Astrocyte (in vitro differentiated cells and primary cell): Measurements from ENCODE around the gene SGO1. TPM values are rescaled to one million over a fixed set of nuclear protein-coding genes. Genes with fewer than 3 reads are reported as not detected.

Experiments
- DNase-seq: peaks from one replicate; pipeline ENCODE4 v3.0.0-alpha.2; 2010; ENCODE audit warnings: low read depth
- FAIRE-seq: peaks from 2 replicates; lab custom pipeline; 2011; peaks lifted over from hg19 to GRCh38; lab: Jason Lieb, UNC
- H2AFZ ChIP-seq: 2 replicates; pipeline ENCODE4 v1.6.0; 2012; ENCODE audit warnings: low read depth, low read length, inconsistent platforms
- H3K27ac ChIP-seq: 2 replicates; pipeline ENCODE4 v1.5.1; 2011; ENCODE audit warnings: low read depth, low read length, inconsistent platforms
- H3K27me3 ChIP-seq: 2 replicates; pipeline ENCODE4 v1.6.0; 2011; ENCODE audit warnings: low read length, inconsistent platforms; ENCODE audit not compliant: insufficient read depth
- H3K36me3 ChIP-seq: 2 replicates; pipeline ENCODE4 v1.5.1; 2011; ENCODE audit warnings: low read length, inconsistent platforms; ENCODE audit not compliant: insufficient read depth
- H3K4me1 ChIP-seq: 2 replicates; pipeline ENCODE4 v1.5.1; 2011; ENCODE audit warnings: low read length, inconsistent platforms; ENCODE audit not compliant: insufficient read depth
- H3K4me2 ChIP-seq: 2 replicates; pipeline ENCODE4 v1.6.0; 2012; ENCODE audit warnings: low read length, inconsistent platforms
- H3K4me3 ChIP-seq: 2 replicates; pipeline ENCODE4 v1.5.1; 2011; ENCODE audit warnings: low read depth, mild to moderate bottlenecking, low read length, inconsistent platforms; ENCODE audit not compliant: insufficient read depth
- H3K79me2 ChIP-seq: 2 replicates; pipeline ENCODE4 v1.6.0; 2012; ENCODE audit warnings: mild to moderate bottlenecking, low read length, inconsistent platforms; ENCODE audit not compliant: insufficient read depth
- H3K9ac ChIP-seq: 2 replicates; pipeline ENCODE4 v1.6.0; 2012; ENCODE audit warnings: mild to moderate bottlenecking, low read length, inconsistent platforms
- H3K9me3 ChIP-seq: 2 replicates; pipeline ENCODE4 v1.5.1; 2012; ENCODE audit warnings: low read depth, mild to moderate bottlenecking, low read length, inconsistent platforms; ENCODE audit not compliant: insufficient read depth
- H4K20me1 ChIP-seq: 2 replicates; pipeline ENCODE4 v1.6.0; 2012; ENCODE audit warnings: low read length, inconsistent platforms; ENCODE audit not compliant: insufficient read depth
- H3K27ac Mint-ChIP-seq: one replicate; pipeline ENCODE4 v1.8.0; 2021; ENCODE audit warnings: mild to moderate bottlenecking, mixed read lengths; ENCODE audit not compliant: unreplicated experiment
- H3K27me3 Mint-ChIP-seq: one replicate; pipeline ENCODE4 v1.8.0; 2021; ENCODE audit warnings: low read depth, mixed read lengths; ENCODE audit not compliant: unreplicated experiment
- H3K36me3 Mint-ChIP-seq: one replicate; pipeline ENCODE4 v1.8.0; 2021; ENCODE audit warnings: low read depth, mixed read lengths; ENCODE audit not compliant: unreplicated experiment
- H3K4me1 Mint-ChIP-seq: one replicate; pipeline ENCODE4 v1.8.0; 2021; ENCODE audit warnings: low read depth, mixed read lengths; ENCODE audit not compliant: unreplicated experiment
- H3K4me3 Mint-ChIP-seq: one replicate; pipeline ENCODE4 v1.8.0; 2021; ENCODE audit warnings: mild to moderate bottlenecking, moderate library complexity, mixed read lengths; ENCODE audit not compliant: unreplicated experiment
- H3K9me3 Mint-ChIP-seq: one replicate; pipeline ENCODE4 v1.8.0; 2021; ENCODE audit warnings: mild to moderate bottlenecking, mixed read lengths; ENCODE audit not compliant: unreplicated experiment
- EZH2 ChIP-seq: IDR thresholded peaks from 2 replicates; pipeline ENCODE4 v1.6.1; 2012; ENCODE audit warnings: mild to moderate bottlenecking, low read length, inconsistent platforms; ENCODE audit not compliant: insufficient read depth
- total RNA-seq: library from RNA; stranded (reverse); gene quantifications from 2 replicates; pipeline ENCODE4 v1.2.1, GENCODE V29; 2021
- TF ChIP-seq, protein P1 (sequence below): IDR thresholded peaks from 2 replicates; pipeline ENCODE4 v1.5.1; 2011; ENCODE audit warnings: low read depth, mild to moderate bottlenecking, inconsistent platforms, low read length, moderate library complexity; ENCODE audit not compliant: insufficient read depth

Gene SGO1
- total RNA-seq, 1 donor from 2014 or later, result 3.0 TPM

DNA sequence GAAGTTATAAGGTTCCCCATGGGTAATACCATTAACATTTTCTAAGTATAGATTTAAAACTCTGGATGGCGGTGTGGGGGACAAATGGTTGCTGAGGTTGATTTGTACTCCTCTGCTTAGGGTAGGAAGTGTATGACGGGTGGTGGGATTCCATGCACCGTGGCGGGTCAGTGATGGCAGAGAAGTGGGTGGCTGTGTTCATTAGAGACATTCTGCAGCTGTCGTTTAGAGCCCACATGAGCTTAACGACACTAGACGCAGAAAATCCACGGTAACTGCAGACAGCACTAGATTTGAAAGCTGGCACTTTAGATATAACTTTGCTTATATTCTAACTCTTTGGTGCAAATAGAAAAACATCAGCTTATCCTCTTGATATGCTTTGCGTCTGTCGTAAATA is 37.5 kb downstream of the SGO1 start:
- no peaks in the 10 kb centered on the region for H3K36me3 ChIP-seq
- no peak for TF ChIP-seq EZH2
- TF ChIP-seq, protein P1, sequence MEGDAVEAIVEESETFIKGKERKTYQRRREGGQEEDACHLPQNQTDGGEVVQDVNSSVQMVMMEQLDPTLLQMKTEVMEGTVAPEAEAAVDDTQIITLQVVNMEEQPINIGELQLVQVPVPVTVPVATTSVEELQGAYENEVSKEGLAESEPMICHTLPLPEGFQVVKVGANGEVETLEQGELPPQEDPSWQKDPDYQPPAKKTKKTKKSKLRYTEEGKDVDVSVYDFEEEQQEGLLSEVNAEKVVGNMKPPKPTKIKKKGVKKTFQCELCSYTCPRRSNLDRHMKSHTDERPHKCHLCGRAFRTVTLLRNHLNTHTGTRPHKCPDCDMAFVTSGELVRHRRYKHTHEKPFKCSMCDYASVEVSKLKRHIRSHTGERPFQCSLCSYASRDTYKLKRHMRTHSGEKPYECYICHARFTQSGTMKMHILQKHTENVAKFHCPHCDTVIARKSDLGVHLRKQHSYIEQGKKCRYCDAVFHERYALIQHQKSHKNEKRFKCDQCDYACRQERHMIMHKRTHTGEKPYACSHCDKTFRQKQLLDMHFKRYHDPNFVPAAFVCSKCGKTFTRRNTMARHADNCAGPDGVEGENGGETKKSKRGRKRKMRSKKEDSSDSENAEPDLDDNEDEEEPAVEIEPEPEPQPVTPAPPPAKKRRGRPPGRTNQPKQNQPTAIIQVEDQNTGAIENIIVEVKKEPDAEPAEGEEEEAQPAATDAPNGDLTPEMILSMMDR, result no peak
- H3K4me3 ChIP-seq, result no peak overlapping the region
- no peak overlapping the region for H3K9ac ChIP-seq
- Mint-ChIP-seq H3K4me1 (no peaks in the 10 kb centered on the region), H3K36me3 (no peaks in the 10 kb centered on the region), H3K27me3 (no peaks in the 10 kb centered on the region), H3K4me3 (no peak overlapping the region), H3K27ac (no peak overlapping the region), H3K9me3 (no peaks in the 10 kb centered on the region)
- DNase-seq (no peak), FAIRE-seq (no peak)
- no peak overlapping the region for H3K4me2 ChIP-seq
- H4K20me1 ChIP-seq, result no peaks in the 10 kb centered on the region
- no peaks in the 10 kb centered on the region for H3K9me3 ChIP-seq
- H3K27ac ChIP-seq, result no peak overlapping the region
- no peaks in the 10 kb centered on the region for H3K27me3 ChIP-seq
- H2AFZ ChIP-seq, result no peak overlapping the region
- no peaks in the 10 kb centered on the region for H3K79me2 ChIP-seq
- H3K4me1 ChIP-seq, result no peaks in the 10 kb centered on the region

DNA sequence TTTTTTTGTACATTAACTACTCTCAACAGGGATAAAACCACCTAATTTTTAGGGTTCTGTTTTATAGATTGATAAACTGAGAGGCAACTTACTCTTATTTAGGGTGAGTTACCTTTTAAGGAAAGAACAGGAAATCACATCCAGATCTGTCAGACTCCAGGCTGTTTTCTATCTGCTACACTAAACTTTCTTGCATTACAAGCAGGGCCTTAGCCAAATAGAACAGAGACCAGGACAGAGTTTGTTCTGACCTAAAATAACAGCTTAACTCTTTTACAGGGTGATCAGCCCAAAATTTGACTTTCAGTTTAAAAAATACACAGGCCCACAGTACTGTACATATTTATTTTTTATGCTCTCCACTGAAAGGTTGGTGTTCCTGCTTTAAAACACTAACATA is 38.6 kb downstream of the SGO1 start:
- Mint-ChIP-seq H3K27me3 (no peaks in the 10 kb centered on the region), H3K9me3 (no peaks in the 10 kb centered on the region), H3K4me1 (no peaks in the 10 kb centered on the region), H3K36me3 (no peaks in the 10 kb centered on the region), H3K27ac (no peak overlapping the region), H3K4me3 (no peak overlapping the region)
- Histone ChIP-seq H3K27me3 (no peaks in the 10 kb centered on the region), H4K20me1 (no peaks in the 10 kb centered on the region), H2AFZ (no peak overlapping the region), H3K4me3 (no peak overlapping the region), H3K36me3 (no peaks in the 10 kb centered on the region), H3K9ac (no peak overlapping the region), H3K9me3 (no peaks in the 10 kb centered on the region), H3K27ac (no peak overlapping the region), H3K4me2 (no peak overlapping the region), H3K4me1 (no peaks in the 10 kb centered on the region), H3K79me2 (no peaks in the 10 kb centered on the region)
- TF ChIP-seq, protein P1, result no peak
- no peak for TF ChIP-seq EZH2
- DNase-seq (no peak), FAIRE-seq (no peak)

DNA sequence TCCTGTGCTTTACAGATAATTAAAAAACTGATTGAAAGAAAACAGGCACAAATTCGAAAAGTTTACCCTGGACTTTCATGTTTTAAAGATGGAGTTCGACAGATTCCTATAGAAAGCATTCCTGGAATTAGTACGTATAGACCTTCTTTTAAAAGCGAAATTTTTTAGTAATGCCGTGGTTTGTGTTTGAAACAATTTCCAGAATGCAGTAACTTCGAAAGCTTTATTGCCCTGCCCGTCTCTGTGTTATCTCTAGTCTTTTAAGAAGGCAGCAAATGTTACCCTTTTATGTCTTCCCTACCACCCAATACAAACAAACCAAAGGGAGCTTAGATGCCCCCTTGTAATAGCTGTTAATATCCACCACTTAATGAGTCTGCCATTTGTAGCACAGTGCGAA is 39.7 kb downstream of the SGO1 start:
- Mint-ChIP-seq H3K4me3 (no peak overlapping the region), H3K36me3 (no peaks in the 10 kb centered on the region), H3K4me1 (peaks cover 6% of the 10 kb centered on the region), H3K9me3 (no peaks in the 10 kb centered on the region), H3K27ac (no peak overlapping the region), H3K27me3 (no peaks in the 10 kb centered on the region)
- no peak for DNase-seq
- no peak overlapping the region for H3K4me2 ChIP-seq
- H3K9me3 ChIP-seq, result no peaks in the 10 kb centered on the region
- no peak for TF ChIP-seq EZH2
- TF ChIP-seq, protein P1, result no peak
- H3K36me3 ChIP-seq, result no peaks in the 10 kb centered on the region
- no peak overlapping the region for H2AFZ ChIP-seq
- FAIRE-seq, result no peak
- H3K27ac ChIP-seq, result no peak overlapping the region
- no peaks in the 10 kb centered on the region for H3K27me3 ChIP-seq
- H3K4me3 ChIP-seq, result no peak overlapping the region
- no peaks in the 10 kb centered on the region for H3K79me2 ChIP-seq
- H3K9ac ChIP-seq, result no peak overlapping the region
- no peaks in the 10 kb centered on the region for H4K20me1 ChIP-seq
- no peaks in the 10 kb centered on the region for H3K4me1 ChIP-seq
